Hematopoietic multipotent progenitor cell treated with erythropoietin and hydrocortisone succinate and interleukin-3 and kit ligand, for 4 days (in vitro differentiated cells): ENCODE results near the gene PRR7.
"Not testable (repeated sequence)": the region's sequence is repeated elsewhere in the genome, so short reads cannot be mapped to it uniquely, and the experiment has no call there.

ENCODE experiments used
- DNase-seq: peaks from one replicate; pipeline ENCODE4 v3.0.0-alpha.2; 2015

The PRR7 gene

GRCh38 chr5:177446200-177447065 is at the start of gene PRR7:
PRR7 (plus strand) TSS chr5:177446814; CDS start chr5:177455068, 8,254 bp downstream.
- peak; percentile 83 for DNase-seq

- no peak for DNase-seq
Observed at GRCh38 chr5:177397875-177398390, 48.7 kb upstream of the PRR7 start.

GRCh38 chr5:177399997-177400868 is 46.4 kb upstream of the PRR7 start, which contains the start of gene PFN3:
PFN3 (minus strand) TSS chr5:177400661; CDS start chr5:177400576, 85 bp downstream.
- no peak for DNase-seq

- DNase-seq, result peak; percentile 72
Observed at GRCh38 chr5:177402271-177403043, 44.2 kb upstream of the PRR7 start.

GRCh38 chr5:177403102-177403791 is 43.4 kb upstream of the PRR7 start:
- peak; percentile 47 for DNase-seq

- peak; percentile 95 for DNase-seq
Observed at GRCh38 chr5:177403792-177404640, 42.6 kb upstream of the PRR7 start.

GRCh38 chr5:177404641-177405179 is 41.9 kb upstream of the PRR7 start:
- no peak for DNase-seq

- no peak for DNase-seq
Observed at GRCh38 chr5:177405312-177405711, 41.3 kb upstream of the PRR7 start.

GRCh38 chr5:177405805-177406204 is 40.8 kb upstream of the PRR7 start:
- peak; percentile 89 for DNase-seq

- no peak for DNase-seq
Observed at GRCh38 chr5:177409043-177409801, 37.4 kb upstream of the PRR7 start, which contains the start of gene F12. F12 (minus strand) TSS chr5:177409564; CDS start chr5:177409527, 37 bp downstream.

GRCh38 chr5:177410575-177410974 is 36.0 kb upstream of the PRR7 start:
- DNase-seq, result peak; percentile 51

GRCh38 chr5:177412603-177413233 is 33.9 kb upstream of the PRR7 start:
- no peak for DNase-seq

GRCh38 chr5:177414481-177414880 is 32.1 kb upstream of the PRR7 start:
- DNase-seq, result no peak

- DNase-seq, result not testable (repeated sequence)
Observed at GRCh38 chr5:177417081-177417480, 29.5 kb upstream of the PRR7 start.

- no peak for DNase-seq
Observed at GRCh38 chr5:177419046-177419445, 27.6 kb upstream of the PRR7 start.

GRCh38 chr5:177420472-177420871 is 26.1 kb upstream of the PRR7 start:
- not testable (repeated sequence) for DNase-seq

GRCh38 chr5:177421062-177421798 is 25.4 kb upstream of the PRR7 start:
- DNase-seq, result no peak

GRCh38 chr5:177423671-177424070 is 22.9 kb upstream of the PRR7 start:
- DNase-seq, result no peak
